NT2/D1 (cell line): ENCODE data around the gene HDAC8.

Experiments used
- SUZ12 ChIP-seq: IDR thresholded peaks from 2 replicates; pipeline ENCODE4 v1.6.1; 2011; ENCODE audit not compliant: insufficient read length, insufficient read depth; ENCODE audit errors: extremely low read depth
- YY1 ChIP-seq: IDR thresholded peaks from 2 replicates; pipeline ENCODE4 v1.6.1; 2011; ENCODE audit not compliant: insufficient read length, insufficient read depth

DNA sequence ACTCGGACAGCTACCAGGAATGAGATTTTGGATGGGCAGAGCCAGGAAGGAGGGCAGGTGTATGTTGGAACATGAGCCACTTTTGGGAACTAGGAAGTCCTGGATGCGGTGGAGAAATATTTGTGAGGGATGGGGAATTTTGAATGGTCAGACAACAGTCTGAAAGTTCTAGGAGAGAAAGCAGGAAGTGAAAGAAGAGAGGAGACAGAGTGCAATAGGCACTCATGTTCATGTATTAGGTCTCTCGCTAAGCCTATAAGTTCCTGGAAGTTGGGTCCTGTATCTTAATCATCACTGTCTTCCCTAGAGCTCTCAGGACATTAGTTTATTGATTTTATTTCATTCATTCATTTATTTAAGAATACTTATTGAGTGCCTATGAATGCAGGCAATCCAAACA lies 201.2 kb downstream of the HDAC8 start:
- no peak for TF ChIP-seq SUZ12
- no peak for TF ChIP-seq YY1
